Skin of body (tissue), 2 donors: ENCODE results near the gene BRI3. TPM values are rescaled to one million over a fixed set of nuclear protein-coding genes. Genes with fewer than 3 reads are reported as not detected.

Experiments
- DNase-seq: peaks from one replicate; lab custom pipeline; 2025; lab: John Stamatoyannopoulos, UW
- total RNA-seq: library from RNA; depleted of rRNA; stranded (reverse); fragments of >200 nt; gene quantifications from one replicate; pipeline ENCODE4 v1.2.3, GENCODE V29; 2014

The BRI3 gene
- total RNA-seq, 1 donor from 2014 or later = 30.2 TPM

DNA sequence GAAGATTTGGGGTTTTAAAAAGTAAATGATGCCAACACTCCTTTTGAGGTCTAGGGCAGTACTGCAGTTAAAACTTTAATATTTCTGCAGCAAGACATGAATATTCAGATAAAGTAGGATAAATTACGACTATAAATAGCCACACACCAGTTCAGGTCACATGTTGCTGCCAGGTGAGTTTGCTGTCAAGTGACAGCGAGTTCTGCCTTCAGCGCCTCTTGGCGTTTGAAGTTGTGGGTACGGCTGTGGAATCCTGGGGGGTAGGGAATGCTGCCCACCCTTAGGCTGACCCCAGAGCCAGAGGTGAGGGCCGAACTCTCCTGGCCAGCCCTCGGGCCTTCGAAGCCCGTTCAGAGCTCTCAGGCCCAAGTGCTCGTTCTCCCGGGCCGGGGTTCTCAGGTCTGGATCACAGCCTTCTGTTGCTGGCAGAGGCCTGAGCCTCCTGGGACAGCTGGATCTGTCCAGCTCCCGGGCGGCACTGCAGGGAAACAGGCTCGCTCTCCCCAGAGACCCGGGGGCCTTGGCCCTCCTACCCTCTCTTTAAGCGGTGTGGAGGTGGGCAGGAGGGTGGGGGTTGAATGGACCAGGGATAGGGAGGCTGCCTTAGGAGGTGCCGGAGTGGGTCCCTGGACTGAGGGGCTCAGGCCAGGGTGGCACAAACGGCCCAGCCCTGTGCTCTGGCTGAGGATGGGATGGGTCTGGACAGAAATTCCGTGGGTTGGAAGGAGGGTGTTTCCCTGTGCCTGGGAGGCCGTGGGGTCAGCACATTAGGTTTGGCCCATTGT is 5.4 kb downstream of the BRI3 start:
- no peak for DNase-seq

DNA sequence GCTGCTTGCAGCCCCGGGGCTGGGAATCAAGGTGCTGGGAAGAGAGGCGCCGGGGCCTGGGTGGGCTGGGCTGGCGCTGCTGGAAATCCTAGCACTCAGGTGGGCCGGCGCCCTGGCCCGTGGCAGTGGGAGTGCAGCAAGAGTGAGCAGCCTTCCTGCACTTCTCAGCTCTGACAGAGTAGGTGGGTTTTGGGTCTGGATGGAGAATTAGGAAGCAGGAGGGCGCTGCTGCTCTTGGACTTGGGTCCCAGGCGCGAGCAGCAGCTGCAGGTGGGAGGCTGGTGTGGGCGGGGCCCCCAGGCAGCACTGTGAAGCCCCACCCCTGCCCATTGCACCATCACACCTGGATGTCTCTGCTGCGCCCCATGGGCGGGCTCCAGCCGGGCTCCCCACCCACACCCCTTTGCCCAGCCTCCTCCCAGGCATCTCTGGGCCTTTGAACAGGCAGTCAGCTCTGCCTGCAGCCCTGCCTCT is 6.0 kb downstream of the BRI3 start:
- no peak for DNase-seq

DNA sequence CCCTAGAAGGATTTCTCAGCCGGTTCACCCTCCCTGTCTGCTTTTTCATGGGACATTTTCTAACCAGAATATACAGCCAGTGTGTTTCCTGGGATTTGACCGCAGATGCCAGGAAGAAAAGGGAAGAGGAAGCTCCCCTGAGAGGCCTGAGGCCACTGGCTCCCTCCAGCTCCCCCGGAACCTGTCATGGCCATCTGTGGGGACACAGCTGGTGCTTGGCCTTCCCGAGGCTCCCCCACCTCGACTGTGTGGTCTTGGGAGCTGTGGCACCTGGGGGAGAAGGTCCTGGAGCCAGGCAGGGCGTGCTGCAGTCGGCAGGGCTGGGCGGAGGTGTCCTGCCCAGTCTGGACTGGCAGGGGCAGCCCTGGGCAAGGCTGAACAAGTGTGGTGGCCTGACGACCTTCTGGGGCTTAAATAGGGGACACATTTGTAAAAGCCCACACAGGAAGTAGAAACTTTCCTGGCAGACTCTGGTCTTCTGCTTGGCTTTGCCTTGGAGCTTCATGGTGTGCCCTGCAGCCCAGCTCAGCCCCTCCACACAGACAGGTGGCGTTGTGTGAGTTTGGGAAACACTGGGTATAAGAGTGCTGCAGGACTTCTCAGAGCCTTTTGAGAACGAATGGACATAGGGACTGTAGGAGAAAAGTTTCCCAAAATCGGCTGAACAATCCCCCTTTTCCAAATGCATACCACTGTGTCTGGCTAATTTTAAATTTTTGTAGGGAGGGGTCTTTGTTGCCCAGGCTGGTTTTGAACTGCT is 6.8 kb downstream of the BRI3 start:
- DNase-seq = no peak

DNA sequence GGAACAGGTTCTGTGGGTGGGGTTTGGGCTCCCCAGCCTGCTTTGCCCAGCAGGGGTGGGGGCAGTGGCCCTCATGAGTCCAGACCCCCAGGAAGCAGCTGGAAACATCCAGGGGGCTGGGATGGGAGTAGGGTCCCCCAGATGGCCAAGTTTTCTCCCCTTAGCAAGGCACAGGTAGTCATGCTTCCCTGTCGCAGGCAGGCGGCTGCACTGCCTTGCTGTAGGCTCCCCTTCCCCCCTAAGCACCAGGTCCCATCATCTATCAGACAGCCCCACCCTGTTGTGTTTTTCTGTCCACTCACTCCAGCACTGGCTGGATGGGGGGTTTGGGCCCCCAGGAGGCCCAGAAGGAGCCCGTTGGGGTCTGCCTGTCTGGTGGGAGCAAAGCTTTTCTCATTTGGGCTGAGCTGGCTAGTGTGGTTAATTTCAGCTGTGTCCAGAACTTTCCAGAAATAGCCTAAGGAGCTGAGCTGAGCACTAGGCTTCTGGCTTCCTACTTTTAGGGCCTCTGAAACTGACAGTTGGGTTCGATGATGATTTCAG is 7.9 kb downstream of the BRI3 start:
- no peak for DNase-seq

DNA sequence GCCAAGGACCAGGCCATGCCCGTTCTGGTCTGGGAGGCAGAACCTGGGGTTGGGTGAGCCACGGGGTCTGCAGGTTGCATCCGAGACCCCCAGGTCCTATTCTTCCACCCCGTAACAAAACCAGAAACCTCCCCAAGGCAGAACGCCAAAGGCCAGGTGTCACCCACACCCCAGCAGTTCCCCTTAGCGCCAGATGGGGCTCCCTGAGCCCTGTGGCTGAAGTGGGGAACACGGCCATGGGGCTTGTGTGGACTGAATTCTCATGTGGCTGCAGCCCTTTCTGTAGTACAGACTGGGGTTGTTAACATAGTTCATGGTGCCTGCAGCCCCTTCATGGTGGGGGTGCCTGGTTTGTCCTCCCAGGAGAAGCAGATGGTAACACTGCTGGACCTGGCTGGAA is 10.2 kb downstream of the BRI3 start:
- DNase-seq = no peak

DNA sequence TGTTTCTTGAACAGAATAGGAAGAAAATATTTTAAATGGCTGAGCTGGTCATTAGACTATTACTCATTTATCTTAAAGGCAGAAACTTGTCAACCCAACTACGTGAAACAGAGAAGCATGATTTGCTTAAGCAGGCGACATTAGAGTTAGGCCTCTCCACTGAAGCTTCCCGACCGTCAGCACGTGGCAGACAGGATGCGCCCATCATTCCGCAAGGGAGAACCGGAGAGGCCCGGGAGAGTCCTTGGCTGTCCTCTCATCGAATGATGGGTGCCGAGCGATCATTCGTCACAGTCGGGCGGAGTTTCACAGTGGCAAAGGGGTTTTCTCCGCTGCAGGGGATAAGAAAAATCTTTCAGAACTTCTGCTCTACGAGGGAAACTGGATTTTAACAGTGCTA is 11.8 kb downstream of the BRI3 start:
- DNase-seq = no peak

DNA sequence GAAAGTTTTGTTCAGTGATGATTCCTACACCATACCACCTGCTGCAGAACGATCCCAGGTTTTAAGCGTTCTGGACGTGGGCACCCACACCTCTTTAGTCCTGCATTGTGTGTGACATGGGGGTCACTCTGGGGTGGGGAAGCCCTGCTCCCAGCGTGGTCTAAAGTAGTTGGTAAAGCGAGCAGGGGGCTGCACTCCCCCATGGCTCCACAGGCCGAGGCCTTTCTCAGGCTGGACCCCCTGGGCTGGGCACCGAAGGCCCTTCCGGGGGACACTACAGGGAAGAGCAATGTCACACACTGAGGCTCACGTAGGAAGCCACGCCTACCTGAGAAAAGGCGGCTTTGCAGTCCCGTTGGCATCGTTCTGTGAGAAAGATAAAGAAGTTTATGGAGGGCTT is 12.3 kb downstream of the BRI3 start:
- no peak for DNase-seq

DNA sequence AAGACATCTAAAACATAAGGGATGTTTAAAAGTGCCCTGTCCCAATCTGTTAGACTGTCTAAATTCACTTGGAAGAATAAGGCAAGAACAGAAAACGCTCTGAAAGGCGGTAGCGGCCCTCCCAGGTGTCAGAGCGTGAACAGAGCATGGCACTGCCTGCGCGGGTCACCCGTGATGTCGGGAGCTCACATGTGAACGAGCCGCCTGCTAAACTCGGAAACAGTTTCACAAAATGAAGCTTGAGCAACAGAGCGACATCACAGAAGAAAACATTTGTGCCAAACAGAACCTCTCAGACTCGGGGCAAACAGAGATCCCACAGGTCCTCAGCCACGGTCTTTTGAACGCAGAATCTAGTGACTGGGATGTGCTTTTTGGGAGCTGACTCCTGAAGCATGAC is 12.8 kb downstream of the BRI3 start:
- no peak for DNase-seq

DNA sequence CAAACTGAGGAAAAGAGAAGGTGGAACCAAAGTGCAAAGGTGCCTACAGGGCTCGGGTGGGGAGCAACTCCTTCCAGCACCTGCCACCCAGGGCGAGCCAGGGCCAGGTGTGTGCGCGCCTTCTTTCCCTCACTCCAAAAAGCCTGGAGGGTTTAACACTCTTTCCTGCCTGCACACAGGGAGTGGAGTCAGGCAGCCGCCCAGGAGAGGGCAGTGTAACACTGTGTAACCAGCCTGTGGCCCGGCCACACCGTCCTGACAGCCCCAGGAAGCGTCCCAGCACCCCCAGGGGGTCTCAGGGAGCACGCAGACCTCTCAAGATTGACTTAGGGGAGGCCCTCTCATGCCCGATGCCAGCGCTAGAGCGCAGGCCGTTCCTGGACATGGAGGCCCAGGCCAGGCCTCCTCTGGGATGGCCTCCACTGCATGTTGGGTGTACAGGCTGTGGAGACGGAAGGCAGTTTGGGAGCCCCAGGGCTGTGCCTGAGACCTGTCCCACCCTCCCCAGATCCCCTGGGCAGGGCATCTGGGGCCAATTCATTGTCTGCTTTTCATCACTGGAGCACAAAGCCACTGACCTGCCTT is 13.4 kb downstream of the BRI3 start:
- no peak for DNase-seq

DNA sequence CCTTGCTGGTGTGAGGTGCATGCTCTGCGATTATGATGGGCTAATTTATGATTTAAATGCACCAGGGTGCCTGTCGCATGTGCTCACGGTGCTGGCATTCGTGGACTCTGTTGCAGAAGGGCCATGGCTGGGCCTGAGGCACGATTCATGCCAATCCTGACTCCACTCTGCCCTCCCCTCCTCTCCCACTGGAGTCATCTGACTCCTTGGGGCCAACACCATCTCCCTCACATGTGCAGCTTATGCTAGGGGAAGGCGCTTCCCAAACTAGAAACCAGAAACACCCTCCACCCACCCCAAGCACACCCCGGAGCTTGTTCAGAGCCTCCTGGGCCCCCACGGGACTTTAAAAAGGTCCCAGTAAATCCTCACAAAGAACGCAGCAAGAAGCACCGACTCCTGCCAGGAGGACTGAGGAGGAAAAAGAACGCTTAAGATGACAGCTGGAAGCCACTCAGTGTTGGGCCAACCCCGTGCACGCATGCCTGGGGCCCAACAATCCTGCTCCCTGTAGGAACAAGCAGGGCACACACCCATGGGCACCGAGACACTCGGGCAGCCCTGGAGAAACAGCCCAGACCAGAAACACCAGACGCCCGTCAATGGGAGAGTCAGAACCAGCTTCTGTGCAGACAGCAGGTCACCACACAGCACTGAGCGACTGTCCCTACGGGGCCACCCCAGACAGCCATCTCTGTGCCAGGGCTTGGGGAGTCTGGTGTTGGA is 14.1 kb downstream of the BRI3 start:
- no peak for DNase-seq

DNA sequence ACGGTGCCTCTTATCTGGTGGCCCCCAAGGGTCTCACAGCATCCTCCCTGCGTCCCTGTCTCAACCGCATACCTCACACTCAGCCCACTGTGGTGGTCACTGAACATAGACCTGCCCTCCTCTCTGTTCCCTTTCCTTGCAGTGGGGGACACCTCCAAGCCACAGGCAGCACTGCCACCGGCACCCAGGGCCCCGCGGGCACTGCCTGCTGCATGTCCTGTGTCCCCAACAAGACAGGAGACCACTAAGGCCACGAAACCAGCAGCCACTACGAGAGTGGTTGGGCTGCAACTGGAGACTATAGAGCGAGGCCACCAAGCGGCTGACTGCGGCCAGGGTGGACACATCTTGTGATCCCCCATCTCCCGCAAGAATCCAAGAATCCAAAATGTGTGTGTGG is 15.3 kb downstream of the BRI3 start:
- DNase-seq = no peak

DNA sequence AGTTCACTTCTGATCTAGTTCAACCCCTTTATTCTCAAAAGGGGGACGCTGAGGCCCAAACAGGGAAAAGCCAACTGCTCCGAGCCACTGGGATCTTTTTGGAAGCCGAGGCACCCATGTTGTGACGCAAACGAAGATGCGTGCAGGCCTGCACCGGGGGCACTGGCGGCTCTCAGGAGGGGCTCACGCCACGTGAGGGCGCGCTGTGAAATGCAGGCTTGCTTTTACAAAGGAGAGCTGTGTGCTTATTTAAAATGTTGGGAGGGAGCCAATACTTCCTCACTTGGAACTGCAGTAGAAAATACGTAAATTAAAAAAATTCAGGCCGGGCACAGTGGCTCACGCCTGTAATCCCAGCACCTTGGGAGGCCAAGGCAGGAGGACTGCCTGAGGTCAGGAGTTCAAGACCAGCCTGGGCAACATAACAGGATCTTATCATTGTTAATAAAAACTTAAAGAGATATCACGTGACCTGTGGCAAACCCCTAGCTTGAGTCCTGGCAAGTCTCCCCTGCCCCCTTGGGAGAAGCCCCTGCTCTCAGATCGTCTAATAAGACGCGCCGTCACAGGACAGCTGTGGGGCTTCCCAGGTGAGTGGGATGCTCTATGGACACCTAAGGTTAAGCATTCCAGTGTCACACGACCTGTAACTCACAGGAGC is 16.3 kb downstream of the BRI3 start:
- no peak for DNase-seq

DNA sequence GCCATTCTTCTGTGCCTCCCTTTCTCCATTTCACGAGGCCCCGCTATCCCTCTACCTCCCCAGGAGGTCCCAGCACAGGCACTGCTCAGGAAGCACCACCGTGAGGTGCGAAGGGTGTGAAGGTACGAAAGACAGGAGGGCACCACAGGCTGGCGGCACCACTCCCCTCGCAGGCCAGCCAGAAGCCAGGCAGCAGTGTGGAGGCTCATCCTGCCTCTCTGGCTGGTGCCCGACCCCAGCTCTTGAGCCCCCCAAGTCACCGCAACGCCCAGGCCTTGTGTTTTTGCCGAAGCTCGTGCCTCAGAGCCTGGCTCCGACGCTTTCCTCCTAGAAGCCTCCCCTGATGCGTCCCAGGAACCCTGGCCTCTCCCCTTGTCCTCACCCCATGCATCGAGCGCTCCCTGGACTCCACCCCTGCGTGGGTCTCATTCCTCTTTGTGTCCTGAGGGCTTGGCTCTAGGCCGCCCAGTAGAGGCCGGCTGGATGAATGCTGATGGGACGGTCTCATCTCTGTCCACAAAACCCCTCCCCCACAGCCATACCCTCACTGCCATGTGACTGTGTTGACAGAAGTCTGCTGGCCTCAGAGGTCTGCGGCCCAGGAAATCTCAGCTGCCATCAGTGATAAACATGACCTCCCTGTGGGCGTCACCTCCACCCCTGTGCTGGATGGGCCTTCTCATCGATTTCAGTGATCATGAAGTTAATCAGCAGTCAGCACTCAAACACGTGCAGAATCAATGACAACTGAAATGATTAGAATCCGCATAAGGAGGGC is 19.3 kb downstream of the BRI3 start:
- DNase-seq = no peak

DNA sequence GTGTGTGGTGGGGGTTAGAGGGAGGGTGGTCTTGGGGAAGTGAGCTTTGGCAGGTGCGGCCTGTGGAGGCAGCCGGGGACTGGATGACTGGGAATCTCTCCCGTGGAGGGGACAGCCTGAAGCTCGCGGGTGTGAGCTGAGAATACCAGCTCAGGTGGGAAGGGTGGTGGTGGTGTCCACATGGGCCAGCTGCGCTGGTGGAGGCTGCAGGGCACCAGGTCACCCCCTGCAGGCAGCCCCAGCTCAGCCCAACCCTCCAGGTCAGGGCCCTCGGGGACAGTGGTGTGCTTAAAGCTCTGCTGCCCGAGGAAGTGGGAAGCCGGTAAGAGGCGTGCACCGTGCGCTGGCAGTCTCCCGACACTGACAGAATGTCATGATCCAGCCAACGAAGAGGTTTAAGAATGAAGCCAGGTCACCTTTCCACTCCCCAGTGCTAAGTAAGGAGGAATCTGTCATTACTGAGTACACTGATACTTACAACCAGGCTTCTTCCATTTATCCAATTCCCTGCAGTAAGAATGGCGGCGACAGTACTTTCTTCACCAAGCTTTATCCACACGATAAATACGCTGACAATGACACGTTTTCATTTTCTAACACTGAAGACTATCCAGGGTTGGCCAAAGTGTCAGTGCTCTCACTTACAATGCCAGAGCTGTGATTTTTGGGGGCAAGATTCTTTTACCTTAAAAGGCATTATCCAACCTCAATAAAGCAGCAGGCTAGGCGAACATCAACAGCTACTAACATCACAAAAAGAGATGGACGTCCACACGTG is 20.4 kb downstream of the BRI3 start:
- no peak for DNase-seq

DNA sequence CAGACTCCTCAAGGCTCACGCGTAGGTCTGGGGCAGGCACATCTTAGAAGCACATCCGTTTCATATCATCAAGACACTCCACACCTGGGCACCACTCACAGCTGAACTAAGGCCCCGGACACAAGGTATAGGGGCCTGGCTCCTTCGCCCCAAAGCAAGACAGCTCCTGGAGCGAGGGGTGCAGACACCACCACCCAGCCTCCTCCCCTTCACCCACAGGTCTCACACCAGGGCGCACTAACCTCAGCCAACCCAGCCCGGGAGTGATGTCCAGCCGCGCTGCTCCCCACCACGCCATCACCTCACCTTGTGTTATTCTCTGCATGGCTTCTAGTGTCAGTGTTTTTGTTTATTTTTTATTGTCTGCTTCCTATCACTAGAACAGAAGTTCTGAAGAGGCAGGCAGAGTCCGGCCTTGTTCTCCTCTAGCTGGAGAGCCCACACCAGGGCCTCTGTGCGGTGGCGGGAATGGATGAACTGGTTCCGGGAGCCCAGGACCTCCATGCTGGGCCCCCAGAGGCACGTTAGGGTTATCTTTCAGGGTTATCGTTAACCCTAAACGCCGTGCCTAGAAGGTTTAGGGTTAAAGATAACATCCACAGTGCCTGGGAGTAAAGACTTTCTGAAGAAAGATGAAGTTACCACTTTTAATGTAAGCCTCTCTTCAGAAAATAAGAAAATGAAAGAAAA is 21.8 kb downstream of the BRI3 start:
- DNase-seq = no peak

DNA sequence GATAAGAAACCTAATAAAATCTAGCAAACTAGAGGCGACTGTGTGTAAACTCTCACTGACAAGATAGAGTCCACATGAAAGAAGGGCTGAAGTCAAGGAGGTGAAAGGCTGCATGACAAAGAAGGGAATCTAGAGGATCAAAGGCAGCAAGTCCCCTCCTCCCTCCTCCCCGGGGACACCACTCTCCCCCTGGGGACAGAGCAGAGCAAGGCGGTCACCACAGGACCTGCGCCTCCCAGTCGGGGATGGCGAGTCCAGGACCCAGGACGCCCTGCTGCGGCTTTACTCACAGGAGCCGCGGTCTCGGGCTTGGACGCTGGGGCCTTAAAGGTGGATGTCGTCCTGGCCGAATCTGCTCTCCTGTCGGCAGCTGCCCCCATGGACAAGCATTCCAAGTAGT is 22.4 kb downstream of the BRI3 start:
- DNase-seq = no peak

DNA sequence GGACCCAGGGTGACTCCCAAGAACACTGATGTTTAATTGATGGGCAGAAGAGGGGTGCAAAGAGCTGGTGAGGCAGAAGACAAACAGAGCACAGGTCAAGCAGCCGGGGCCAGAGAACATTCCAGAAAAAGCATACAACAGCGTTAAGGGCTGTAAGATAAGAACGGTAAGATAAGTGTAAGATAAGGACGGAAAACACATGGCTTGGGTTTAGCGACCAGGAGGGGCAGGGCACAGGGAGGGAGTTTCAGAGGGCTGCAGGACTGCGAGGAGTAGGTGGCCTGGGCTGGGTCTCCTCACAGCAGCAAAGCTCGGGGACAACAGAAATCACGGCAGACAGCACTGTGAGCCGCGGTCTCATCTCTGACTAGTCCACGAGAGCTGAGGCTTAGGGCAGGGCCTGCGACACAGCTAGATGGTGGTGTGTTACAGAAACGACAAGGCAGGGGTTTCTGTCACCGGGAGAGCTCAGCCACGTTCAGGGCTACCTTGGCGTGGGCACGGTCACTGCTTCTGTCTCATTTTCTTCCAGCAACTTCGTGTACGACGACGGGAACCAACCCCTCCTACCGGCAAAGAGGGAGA is 24.6 kb downstream of the BRI3 start:
- DNase-seq = no peak

DNA sequence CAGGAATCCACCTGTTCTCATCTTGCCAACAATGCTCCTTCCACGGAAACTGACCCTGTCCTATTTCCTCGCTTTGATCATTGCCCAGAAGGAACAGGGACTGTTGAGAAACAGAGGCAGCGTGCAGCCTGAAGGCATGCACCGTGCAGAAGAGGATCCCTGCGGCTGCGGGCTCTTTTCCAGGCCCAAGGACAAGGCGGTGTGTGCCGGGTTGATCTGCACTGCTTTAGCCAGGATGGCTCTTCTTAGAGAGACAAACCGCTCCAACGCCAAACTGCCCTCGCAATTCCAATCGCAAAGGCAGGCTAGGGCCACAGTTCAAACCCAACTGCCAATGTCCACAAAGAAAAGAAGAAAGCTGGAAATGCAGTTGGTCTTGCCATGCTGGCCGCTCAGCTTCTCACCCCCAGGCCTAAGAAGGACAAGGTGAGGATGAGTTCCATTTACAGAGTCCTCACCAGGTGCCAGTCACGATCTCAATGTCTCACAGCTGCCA is 26.5 kb downstream of the BRI3 start:
- no peak for DNase-seq
